ENCODE results near the gene CPT1C.

Gene CPT1C

DNA sequence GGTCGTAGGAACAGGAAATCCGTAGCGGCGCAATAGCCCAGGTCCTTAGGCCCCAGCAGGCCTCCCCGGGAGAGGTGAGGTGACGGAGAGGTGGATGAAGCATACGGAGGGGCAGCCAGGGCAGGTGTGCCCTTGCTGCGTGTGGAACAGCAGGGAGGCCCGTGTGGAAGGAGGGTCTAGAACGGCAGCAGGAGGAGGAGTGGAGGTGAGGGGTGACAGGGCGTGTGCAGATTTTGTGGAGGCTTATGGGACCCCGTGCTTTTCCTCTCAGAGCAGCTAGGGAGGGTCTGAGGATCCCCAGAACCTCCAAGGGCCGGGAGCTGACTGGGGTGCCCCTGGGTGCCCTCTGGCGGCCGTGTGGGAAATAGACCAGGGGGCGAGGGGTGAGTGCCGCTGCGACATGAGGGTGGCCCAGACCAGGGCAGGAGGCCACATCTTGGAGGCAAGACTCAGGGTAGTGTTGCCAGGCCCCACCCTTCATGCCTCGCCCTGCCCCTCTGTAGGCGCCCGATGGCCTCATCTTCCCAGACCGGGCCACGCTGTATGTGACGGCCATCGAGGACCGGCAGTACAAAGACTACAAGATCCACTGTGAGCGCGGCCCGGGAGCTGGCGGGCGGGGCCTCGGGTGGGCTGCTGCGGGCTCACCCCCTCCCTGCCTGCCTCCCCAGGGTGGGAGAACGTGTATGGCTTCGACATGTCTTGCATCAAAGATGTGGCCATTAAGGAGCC, 6.5 kb upstream of the CPT1C start:
- no peak for DNase-seq

DNA sequence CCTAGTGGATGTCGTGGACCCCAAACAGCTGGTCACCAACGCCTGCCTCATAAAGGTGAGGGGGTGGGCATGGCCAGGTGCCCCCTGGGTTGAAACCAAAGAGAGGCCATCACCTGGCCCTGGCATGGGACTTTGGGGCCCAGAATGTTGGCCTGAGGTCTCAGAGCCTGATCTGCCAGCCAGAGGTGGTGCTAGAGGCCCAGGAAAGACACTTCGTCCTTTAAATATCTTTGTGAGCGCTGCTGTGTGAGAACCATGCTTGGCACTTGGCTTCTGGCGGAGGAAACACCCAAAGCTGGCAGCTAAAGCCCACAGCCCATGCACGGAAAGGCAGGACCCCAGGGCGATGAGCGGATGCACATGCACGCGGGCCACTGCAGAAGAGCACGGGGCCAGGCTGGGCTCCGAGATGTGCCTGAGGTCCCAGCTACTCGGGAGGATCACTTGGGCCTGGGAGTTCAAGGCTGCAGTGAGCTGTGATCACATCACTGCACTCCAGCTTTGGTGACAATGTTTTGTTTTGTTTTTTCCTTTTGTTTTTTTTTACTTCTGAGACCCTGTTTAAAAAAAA, 5.8 kb upstream of the CPT1C start:
- DNase-seq, result no peak

- no peak for DNase-seq
Observed at GRCh38 chr19:49685845-49686332, 5.0 kb upstream of the CPT1C start.

- no peak for DNase-seq
Observed at GRCh38 chr19:49686503-49687088, 4.3 kb upstream of the CPT1C start.

DNA sequence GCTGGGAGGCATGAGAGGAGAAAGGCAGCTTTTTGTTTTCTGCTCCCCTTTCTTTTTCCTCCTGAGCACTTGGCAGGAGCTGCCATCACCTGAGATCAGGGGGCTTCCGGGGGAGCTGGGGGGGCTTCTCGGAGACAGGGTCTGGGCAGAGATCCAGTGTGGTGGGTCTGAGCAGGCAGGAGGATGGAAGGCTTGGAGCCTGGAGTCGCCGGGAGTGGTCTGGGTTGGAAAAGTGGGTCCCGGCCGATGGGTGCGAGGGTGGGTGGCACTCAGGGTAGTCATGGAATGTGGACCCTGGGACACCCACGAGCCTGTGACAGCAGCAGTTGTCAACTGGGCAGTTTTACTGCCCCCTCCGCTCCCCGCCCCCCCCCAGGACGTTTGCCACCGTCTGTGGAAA, 3.8 kb upstream of the CPT1C start:
- DNase-seq, result no peak

GRCh38 chr19:49687566-49688316, 3.2 kb upstream of the CPT1C start:
- DNase-seq, result no peak

DNA sequence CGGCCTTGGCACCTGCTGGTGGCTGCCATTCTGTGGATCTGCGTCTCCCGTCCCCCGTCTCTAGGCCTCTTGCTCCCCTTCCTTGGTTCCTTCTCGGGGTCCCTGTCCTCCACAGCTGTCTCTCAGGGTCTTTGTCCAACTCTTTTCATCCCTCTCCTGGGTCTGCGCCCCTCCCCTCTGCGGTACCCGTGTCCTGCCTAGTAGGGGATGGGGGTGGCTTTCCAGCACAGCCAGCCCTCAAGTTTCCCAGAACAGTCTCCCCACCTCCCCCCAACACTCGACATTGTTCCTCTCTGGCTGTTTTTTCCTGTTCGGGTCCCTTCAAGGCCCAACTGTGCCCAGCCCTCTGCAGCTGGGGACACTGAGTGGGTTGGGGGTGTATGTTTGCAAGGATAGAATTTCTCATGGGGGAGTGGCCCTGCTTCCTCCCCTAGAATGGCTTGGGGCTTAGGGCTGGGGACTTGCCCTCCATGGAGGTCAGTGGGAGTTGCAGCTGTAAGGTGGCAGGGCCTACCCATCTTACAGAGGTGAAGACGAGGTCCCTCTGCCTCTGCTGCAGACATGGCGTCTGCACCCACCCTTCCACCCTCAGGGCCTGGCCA, 2.3 kb upstream of the CPT1C start:
- DNase-seq, result no peak

GRCh38 chr19:49689133-49690078, 1.5 kb upstream of the CPT1C start, which contains the start of gene ADM5:
TSS of gene ADM5 (plus strand) at chr19:49689594. CDS start at chr19:49689838, 244 bp downstream.
- peak; percentile 13 for DNase-seq

DNA sequence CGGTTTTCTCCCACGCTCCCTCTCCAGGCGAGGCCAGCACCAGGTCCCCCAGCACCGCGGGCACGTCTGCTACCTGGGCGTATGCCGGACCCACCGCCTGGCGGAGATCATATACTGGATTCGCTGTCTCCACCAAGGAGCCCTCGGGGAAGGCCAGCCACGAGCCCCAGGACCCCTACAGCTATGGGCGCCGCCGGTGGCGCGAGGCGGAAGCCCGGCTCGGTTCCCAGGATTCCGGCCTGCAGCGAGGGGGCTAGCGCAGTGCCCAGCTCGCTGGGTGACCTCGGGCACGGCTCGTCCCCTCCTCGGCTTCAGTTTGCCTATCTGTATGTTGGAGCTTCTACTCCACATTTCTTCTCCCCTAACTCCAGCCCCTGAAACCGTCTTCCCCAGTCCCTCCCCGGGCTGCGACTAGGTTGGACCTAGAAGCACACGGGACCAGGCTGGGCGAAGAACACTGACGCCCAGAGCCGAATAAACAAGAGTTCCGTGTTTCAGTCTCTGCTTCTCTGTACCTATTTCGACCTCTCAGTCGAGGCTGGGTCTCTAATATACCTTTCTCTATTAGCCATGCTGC, 749 bp upstream of the CPT1C start:
- DNase-seq, result no peak

- peak; percentile 9 for DNase-seq
Observed at GRCh38 chr19:49691243-49692146, 579 bp downstream of the CPT1C start.

GRCh38 chr19:49692147-49692506, 1.2 kb downstream of the CPT1C start:
- DNase-seq, result no peak

DNA sequence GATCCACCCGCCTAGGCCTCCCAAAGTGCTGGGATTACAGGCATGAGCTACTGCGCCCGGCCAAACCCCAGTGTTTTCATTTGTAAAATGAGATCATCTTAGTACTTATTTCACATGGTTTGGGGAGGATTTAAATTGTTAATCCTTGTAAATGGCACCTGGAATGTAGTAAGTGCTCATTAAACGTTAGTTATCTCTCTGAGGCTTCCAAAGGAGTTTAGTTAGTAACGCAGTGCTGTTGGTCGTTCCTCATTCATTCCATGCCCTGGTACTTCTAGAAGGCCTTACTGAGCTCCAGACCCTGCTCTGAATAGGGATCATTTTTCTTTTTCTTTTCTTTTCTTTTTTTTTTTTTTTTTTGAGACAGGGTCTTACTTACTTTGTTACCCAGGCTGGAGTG, 5.2 kb downstream of the CPT1C start:
- DNase-seq, result no peak

- DNase-seq, result no peak
Observed at GRCh38 chr19:49696865-49697264, 5.9 kb downstream of the CPT1C start.

GRCh38 chr19:49699364-49699763, 8.4 kb downstream of the CPT1C start:
- no peak for DNase-seq

DNA sequence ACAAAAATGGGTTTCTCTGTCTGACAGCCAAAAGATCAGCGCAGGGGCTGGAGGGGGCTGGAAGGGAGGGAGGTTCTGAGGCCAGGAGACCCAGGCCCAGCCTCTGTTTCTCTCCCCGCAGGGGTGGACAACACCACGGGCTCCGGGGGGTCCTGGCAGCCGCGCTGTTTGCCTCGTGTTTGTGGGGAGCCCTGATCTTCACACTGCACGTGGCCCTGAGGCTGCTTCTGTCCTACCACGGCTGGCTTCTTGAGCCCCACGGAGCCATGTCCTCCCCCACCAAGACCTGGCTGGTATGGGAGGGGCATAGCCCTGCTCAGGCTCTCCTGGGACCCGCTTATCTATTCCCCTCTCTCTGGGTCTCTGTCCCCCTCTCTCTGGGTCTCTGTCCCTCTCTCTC, 9.6 kb downstream of the CPT1C start:
- no peak for DNase-seq

DNA sequence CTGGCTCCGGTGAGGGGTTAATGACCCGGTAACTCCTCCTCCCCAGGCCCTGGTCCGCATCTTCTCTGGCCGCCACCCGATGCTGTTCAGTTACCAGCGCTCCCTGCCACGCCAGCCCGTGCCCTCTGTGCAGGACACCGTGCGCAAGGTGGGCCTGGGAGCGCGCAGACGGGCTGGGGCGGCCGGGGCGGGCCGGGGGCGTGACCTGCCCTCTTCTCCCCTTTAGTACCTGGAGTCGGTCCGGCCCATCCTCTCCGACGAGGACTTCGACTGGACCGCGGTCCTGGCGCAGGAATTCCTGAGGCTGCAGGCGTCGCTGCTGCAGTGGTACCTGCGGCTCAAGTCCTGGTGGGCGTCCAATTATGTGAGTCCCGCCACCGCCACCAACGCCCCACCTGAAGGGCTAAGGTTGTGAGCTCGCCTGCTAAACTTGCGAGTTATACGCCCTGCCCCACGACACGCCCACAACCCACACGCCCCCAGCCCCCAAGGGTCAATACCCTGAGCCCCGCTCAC, 10.4 kb downstream of the CPT1C start:
- DNase-seq, result no peak

DNA sequence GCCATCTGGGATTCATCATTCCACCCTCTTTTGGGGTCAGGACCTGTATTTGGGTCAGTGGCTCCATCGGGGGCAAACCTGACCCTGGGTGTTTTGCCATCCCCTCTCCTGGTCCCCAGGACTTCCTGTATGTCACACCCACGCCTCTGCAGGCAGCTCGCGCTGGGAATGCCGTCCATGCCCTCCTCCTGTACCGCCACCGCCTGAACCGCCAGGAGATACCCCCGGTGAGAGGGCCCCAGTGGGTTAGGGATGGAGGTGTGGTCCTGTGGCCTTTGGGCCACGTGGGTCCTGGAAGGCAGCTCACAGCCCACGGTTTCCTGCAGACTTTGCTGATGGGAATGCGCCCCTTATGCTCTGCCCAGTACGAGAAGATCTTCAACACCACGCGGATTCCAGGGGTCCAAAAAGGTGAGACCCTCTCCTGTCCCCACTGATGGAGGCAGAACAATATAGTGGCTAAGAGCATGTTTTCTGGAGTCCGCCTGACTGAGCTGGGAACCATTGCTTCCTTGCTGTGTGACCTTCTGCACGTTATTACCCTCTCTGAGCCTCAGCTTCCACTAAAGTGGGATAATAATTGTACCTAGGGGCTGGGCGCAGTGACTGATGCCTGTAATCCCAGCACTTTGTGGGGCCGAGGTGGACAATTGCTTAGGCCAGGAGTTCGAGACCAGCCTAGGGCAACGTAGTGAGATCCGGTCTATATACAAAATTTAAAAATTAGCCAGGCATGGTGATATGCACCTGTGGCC, 14.1 kb downstream of the CPT1C start:
- no peak for DNase-seq

GRCh38 chr19:49705919-49706318, 15.0 kb downstream of the CPT1C start:
- no peak for DNase-seq

- no peak for DNase-seq
Observed at GRCh38 chr19:49710372-49710951, 19.5 kb downstream of the CPT1C start.

Measured in NCI-H2029 treated with DMSO at 0.1 percent for 48 hours (cell line).